Sciatic nerve (tissue), 2 donors: ENCODE results near the gene IFNE. TPM values are rescaled to one million over a fixed set of nuclear protein-coding genes. Genes with fewer than 3 reads are reported as not detected.
"Not testable (repeated sequence)": the region's sequence is repeated elsewhere in the genome, so short reads cannot be mapped to it uniquely, and the experiment has no call there.

ENCODE experiments used
- ATAC-seq: fragments of 200-7000 bp; cut with Tn5 transposase; one replicate; pipeline ENCODE4 v1.9.1; 2020; ENCODE audit warnings: mild to moderate bottlenecking, moderate library complexity
- DNase-seq: peaks from one replicate; pipeline ENCODE4 v3.0.0-alpha.2; 2020; ENCODE audit warnings: low spot score
- intact Hi-C: fragments of 100-400 bp; cut with DNase I; formaldehyde crosslinking; loops from one replicate; pipeline ENCODE4 v1.14.2; 2022
- total RNA-seq: library from RNA; stranded (reverse); fragmentation: NEBNext Ultra II Directional; extraction: Animal tissue kit (Norgen Biotek cat#: 25700); gene quantifications from one replicate; pipeline ENCODE4 v1.2.1, GENCODE V29; 2021
- donor health status: DM: no; HTN: no; CAD: no.
- donor health status: DM: no; HTN: no; CAD: no.

The IFNE gene
- total RNA-seq, 1 donor from 2014 or later = not detected

DNA sequence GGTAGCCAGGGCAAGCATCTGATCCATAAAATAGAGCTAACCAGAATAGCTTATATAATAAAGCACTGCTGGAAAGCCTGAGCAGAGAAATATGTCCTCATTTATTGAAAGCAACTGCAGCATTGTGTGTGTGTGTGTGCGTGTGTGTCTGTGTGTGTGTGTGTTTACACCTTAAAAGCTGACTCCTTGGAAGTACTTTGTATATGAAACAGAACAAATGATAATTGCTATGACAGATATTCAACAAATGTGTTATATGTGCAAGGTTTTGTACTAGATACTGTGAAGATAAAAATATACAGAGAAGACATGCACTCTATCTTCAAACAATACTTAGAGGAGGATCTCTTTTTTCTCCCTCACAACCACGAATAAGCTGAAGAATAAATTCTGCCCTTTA, 22.0 kb upstream of the IFNE start:
- DNase-seq (no peak), ATAC-seq (no peak)
- intact Hi-C loops = no loop called here

DNA sequence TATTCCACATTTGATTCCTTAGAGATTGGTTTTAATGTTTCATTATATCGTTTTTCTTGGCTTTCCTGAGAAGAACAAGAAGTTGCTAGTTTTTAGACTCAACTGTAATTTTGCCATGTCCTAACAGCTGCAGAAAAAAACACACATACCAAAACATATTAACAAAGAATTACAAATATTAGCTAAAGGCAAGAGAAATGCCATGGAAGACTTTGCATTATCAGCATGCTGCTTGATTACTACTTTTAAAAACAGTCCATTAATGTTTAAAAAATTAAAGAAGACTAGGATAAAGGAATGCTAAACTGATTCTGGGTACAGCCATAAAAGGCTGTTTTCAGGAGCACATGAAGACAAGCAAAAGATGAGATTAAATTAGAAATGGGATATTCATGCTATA, 20.5 kb upstream of the IFNE start:
- ATAC-seq = no peak
- intact Hi-C loops = no loop called here
- no peak for DNase-seq

DNA sequence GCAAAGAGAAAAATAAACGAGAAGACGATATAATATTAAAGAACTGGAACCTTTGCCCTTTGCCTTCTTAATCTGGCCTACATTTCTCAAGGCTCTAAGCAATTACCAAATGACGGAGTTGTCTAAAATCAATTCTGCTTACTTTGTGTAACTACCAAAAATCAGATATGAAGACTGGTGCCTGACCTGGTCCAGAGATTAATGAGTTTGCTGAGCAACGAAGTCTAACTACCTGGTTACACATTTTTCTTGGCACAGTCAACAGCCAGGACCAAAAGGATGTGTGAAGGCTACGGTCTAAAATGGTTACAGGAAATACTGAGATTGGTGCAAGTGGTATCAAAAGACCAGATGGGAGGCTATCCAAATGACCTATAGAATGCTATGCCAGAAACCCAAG, 17.8 kb upstream of the IFNE start:
- intact Hi-C loops = no loop called here
- DNase-seq = no peak
- ATAC-seq = no peak

DNA sequence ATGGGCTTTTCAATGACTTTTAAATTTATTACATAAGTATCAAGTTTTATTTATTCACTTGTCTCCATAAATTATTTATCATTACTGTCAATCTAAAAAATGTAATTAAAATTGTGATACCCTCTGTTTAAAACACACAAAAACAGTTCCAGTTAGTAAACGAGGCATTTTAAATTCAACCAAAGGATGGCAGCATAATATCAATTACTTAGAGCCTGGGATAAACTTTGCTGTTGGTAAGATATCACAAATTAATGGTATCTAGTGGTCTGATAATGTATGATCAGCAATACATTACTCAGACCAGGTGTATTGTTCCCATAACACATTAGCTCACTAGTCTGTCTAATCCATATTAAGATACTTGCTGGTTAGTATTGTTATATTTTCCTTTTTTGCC, 9.6 kb upstream of the IFNE start:
- intact Hi-C loops = no loop called here
- ATAC-seq (no peak), DNase-seq (no peak)

DNA sequence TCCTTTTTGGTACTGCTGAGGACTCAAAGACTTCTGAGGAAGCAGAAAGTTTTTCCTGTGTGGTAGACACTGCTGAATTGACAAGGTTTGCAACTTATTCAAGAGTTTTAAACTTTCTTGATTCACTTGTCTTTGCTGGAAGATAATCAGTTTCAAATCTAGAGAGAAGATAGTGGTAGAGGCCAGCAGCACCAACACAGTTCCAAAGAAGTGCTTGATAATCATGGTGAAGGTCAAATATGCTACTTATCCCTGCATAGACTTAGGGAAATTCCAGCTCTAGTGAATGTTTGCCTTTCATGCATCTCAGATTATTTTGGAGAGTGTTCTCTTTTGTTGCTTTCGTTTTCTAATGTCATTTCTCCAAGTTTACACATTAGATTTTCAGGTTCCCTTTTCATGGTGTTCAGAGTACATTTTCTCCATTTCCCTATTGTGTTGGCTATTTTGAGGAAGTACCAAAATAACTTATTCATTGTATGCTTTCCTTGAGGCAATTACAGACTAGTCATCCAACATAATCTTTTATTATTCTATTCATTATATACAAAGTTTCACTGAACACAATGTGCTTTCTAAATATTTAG, 550 bp downstream of the IFNE start:
- intact Hi-C loops = no loop called here
- DNase-seq = no peak
- no peak for ATAC-seq

DNA sequence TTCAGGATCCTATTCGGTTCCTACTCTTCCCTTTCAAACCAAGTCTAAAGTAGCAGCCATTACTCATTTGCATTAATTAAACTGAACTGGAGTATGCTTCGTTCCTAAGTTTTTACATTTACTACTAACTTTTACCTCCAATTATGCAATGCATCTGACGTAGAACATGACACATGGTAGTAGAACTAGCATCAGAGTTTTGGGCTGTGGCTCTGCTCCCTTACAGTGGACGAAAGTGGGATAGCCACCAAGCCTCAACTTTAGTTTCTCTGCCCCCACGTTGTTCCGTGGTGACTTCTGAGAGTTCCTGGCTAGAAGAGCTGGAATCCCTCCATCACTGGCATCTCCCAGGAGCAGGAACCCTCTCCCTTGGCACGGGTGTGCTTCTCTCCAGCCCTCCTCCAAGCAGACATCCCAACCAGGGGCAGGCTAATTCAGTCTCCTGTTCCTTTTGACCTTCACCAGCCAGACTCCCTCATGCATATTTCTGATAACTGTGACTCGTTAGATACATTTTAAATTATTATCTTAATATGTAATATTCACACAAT, 2.9 kb downstream of the IFNE start:
- DNase-seq = no peak
- intact Hi-C loops = no loop called here
- ATAC-seq = no peak

DNA sequence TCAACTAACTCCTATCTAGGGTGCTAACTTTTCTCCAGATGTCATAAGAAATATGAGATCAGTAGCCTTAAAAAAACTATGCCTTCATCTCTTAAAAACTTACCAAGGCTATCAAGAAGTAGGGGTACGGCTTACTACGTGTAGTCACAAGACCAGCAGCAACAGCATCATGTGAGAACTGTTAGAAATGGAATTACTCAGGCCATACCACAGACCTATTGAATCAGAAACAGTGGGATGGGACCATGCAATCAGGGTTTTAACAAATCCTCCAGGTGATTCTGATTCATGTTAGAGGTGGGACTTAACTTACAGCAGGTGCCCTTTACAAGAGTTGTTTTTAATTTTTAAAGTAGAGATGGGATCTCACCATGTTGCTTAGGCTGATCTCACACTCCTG, 4.6 kb downstream of the IFNE start:
- no peak for ATAC-seq
- no peak for DNase-seq
- intact Hi-C loops = no loop called here

DNA sequence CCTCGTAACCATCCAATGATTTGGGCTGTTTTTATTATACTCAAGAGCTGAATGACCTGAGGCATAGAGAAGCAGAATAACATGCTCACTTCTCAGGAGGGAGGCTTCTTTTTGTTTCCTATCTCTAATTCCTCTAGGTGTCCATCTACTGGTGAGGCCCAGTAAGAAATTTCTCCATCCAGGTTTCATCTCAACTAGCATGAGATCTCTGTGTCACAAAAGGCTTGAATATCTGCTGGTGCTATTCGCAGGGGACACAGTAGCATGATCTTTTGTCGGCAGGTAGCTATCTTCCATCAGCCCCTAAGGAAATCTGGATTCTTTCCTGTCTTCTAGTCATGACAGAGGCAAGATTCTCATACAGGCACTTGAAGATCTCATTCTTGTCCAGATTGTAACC, 8.9 kb downstream of the IFNE start:
- intact Hi-C loops = no loop called here
- DNase-seq = no peak

DNA sequence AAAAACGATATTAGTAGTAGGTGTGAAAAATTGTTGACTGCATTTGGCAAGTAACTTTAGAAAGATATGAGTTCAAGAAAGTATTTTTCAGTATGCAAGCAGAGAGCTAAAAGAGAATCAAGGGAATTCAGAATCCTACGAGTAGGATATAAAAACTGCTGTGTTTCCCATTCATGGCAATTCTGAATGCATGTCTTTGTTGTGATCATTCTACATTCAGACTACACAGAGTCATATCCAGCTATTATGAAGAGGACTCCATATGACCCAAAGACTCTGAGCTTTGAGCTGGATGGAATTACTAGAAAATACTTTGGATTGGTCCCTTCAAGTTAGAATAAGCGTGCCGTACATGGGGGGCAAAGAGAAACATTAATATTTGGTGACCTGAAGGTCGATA, 12.0 kb downstream of the IFNE start:
- no peak for ATAC-seq
- intact Hi-C loops = no loop called here
- no peak for DNase-seq

More for the DNA sequence above, 8.9 kb downstream of the IFNE start:
- no peak for ATAC-seq

DNA sequence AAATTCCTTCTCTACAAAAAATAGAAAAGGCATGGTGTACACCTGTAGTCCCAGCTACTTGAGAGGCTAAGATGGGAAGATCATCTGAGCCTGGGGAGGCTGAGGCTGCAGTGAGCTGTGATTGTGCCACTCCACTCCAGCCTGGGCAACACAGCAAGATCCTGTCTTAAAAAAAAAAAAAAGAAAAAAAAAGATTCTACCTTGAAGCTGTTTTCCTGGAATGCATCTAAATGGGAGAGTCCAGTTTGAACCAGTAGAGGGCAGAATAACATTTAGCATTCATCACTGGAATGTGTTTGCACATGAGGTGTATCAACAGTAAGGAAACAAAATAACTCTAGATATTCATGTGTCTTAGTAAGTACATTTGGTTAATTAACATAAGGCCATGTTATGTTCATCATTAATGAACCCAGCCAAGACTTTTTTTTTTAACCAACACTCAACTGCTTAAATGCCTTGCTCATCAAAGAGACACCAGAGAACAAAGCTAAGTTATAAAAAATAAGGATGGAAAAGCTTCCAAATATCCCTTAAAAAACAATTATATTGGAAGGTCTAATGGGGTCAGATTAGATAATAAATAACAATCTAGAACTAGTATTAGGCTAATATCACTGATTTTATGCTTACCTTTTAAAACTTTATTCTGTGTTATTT, 16.1 kb downstream of the IFNE start:
- ATAC-seq = no peak
- intact Hi-C loops = no loop called here

DNA sequence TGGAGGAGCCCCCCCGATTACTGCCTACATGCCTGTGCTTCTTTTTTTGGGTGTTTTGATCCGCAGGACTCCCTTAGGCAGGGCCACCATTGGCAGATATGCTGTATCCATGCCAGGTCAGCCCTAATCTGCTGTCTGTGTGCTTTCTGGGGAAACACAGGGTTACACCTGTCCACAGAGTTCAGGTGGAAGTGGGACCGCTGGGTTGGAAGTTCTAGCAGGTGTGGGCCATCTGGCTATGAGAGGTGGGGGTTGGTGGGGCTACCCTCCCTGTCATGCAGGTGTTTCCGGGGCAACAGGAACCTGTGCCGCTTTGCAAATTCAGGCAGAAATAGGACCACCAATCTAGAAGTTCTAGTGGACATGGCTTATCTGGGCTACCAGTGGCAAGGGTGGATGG, 17.0 kb downstream of the IFNE start:
- ATAC-seq (no peak), DNase-seq (no peak)
- intact Hi-C loops = no loop called here

More for the DNA sequence above, 16.1 kb downstream of the IFNE start:
- no peak for DNase-seq

DNA sequence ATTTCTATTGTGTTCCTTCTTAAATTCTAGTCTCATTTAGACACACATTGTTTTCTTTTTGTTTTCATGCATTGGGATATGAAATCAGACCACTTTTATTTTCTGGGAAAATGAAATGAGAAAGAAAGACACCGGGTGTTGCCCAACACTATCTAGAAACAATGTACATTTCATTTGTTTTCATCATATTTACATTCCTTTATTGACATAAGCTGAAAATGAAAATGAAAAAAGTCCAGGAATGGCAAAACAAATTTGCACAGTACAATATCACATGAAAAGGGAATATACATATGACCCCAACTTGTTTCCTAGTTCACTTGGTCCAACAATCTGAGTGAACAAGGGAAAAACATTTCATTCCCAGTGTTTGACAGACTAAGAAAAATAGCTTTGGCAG, 20.7 kb downstream of the IFNE start:
- intact Hi-C loops = no loop called here

DNA sequence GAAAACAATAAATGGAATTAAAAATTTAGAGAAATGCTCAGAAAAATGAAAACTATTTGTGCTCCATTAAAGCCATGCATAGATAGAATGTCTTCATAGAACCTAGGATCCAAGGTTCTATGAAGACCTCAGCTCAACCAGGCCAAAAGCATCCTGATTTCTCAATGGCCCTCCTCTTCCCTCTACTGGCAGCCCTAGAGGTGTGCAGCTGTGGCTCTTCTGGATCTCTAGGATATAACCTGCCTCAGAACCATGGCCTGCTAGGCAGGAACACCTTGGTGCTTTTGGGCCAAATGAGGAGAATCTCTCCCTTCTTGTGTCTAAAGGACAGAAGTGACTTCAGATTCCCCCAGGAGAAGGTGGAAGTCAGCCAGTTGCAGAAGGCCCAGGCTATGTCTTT, 26.8 kb downstream of the IFNE start:
- DNase-seq (no peak), ATAC-seq (peak; percentile 41)
- intact Hi-C loops = no loop called here

More for the DNA sequence above, 20.7 kb downstream of the IFNE start:
- no peak for ATAC-seq
- no peak for DNase-seq

DNA sequence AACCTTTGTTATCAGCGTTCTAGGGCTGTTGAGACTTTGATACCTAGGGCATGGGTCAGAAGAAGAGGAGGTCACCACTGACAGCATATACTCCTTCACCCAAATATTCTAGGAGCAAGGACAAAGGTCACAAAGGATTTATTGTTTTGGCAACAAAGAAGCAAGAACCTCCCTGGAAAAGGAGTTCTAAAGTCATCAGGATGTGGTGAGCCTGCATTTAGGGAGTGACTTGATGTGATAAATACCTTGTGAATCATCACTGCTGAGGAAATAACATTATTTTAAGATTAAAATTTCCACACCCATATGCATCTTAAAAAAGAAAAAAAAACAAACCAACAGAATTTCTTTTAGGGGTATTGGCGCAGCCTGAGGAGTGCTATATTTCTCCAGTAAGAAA, 28.0 kb downstream of the IFNE start:
- ATAC-seq = no peak
- no peak for DNase-seq
- intact Hi-C loops = no loop called here

DNA sequence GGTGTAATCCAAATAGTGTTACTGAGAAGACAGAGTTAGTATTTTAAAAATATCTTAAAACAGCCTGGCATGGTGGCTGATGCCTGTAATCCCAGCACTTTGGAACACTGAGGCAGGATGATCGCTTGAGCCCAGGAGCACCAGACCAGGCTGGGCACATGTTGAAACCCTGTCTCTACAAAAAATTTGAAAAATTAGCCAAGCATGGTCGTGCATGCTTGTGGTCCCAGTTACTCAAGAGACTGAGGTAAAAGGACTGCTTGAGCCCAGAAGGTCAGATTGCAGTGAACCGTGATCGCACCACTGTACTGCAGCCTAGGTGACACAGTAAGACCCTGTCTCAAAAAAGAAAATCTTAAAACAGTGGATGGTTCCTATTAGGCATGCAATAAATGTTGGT, 29.4 kb downstream of the IFNE start:
- ATAC-seq (no peak), DNase-seq (no peak)
- intact Hi-C loops = no loop called here

DNA sequence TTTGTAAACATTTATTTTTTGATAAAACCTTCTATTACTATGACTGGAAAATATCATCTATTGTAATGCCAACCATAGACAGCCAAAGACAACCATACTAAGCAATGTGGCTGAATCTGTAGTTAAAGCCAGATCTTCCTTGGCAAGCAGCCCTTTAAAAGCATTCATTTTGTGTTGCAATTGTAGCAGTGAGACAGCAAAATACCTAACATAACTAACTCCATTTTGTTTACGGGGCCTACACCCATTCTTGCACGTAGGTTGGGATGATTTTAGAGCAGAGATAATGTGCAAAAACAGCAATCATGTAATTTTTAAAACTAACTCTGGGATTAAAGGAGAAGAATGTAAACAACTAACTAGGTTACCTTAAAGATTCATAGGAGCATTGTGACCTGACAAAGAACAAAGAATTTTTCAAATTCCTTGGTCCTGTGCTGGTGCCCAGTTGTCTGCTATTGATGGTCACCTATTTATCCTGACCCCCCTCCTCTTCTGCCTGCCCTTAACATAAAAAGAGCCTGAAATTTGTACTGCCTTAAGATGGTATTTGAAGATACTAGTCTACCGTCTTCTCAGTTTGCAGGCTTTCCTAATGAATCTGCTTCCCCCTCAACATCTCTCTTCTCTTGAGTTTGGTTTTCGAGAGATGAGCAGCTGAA, 31.2 kb downstream of the IFNE start:
- intact Hi-C loops = no loop called here
- ATAC-seq (no peak), DNase-seq (no peak)

DNA sequence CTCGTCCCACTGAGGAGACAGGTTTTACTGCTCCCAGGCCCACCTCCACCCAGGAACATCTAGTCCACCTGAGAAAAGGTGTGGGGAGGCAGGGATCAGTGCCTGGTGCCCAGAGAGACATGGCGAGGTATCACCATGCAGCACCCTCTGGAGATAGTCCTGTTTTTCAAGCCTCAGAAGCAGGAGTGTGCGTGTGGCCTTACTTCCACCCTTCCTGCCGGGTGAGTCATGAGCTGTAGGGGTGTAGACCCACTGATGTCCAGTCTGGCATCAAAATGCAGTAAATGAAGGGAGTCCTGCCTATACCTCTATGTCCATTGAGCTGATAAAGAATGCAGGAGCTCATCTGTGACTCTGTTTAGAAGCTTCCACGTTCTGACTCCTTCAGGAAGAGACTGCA, 32.8 kb downstream of the IFNE start:
- intact Hi-C loops, DNase-seq, ATAC-seq: not testable (repeated sequence)

DNA sequence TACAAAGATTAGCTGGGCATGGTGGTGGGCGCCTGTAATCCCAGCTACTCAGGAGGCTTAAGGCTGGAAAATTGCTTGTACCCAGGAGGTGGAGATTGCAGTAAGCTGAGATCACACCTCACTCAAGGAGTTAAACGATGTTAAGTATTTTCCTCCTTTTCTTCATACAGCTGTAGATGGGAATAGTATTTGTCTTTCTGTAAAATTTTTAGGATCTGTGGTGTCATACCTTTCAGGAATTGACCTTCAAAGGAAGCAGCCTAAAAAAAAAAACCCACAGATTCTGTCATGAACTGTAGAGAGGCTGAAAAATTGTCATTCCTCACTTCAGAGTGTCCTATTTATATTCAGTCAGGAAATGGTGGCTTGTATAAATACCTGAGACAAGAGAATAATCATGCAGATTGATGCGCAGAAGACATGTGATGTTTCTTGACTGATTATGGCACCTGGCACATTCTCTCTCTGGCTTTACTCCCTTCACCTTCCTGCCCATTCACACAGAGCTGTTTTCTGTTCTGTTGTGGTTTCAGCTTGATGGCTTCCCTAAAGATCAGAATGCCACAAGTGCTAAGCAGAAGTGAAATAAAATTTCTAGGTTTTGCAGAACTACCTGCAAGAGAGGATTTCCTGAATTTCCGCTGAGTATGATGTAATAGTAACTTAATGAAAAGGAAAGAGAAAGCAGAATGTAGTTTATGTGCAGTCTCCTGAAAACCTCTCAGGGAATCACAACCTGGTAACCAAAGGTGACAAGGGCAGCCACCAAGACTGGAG, 38.1 kb downstream of the IFNE start:
- intact Hi-C loops = no loop called here
- no peak for ATAC-seq
- DNase-seq = no peak

DNA sequence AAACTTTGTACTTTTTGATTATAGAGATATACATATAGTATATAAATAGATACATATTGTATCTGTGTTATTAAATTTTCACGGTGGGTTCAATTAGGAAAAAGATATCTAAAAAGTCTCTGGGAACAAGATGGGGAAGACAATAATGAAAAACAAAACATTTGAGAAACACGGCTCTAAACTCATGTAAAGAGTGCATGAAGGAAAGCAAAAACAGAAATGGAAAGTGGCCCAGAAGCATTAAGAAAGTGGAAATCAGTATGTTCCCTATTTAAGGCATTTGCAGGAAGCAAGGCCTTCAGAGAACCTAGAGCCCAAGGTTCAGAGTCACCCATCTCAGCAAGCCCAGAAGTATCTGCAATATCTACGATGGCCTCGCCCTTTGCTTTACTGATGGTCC, 42.0 kb downstream of the IFNE start, which contains the start of gene IFNA1:
Gene IFNA1, plus strand, starts transcription at position 301 of the 400 bp plus-strand sequence. Its CDS starts 69 bp downstream, at position 370.
- intact Hi-C loops = no loop called here
- ATAC-seq (no peak), DNase-seq (no peak)

DNA sequence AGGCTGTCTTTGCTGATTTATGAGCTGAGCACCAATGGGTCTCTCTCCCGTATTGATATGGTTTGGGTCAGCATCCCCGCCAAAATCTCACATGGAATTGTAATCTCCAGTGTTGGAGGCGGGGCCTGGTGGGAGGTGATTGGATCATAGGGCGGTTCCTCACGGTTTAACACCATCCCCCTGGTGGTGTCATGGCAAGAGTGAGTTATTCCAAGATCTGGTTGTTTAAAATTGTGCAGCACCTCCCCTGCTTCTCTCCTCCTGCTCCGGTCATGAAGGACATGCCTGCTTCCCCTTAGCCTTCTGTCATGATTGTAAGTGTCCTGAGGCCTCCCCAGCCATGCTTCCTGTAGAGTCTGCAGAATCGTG, 47.1 kb downstream of the IFNE start:
- intact Hi-C loops, DNase-seq, ATAC-seq: not testable (repeated sequence)
